ENCODE data around the gene ILDR2. TPM values are rescaled to one million over a fixed set of nuclear protein-coding genes. Genes with fewer than 3 reads are reported as not detected.
A peak's percentile ranks its signal among the peaks of the same experiment; 100 is the strongest.

The ILDR2 gene
- total and polyA plus RNA-seq, 5 donors from 2014 or later: 0.29 to 0.67 TPM; not detected in 3

- peaks cover 51% of the 10 kb centered on the region for H3K27me3 Mint-ChIP-seq
- Histone ChIP-seq H3K4me3 (ENCODE audit: low read depth, low read length) (no peak overlapping the region), H3K9me3 (ENCODE audit: control insufficient read depth in 2 of 2, low read length in 2 of 2) (no peaks in the 10 kb centered on the region), H3K4me1 (ENCODE audit: control insufficient read depth, insufficient read depth, low read length, poor library complexity, severe bottlenecking) (peaks cover 12% of the 10 kb centered on the region), H3K27ac (ENCODE audit: insufficient read depth, low read length, poor library complexity, severe bottlenecking) (no peak overlapping the region), H3K36me3 (ENCODE audit: control insufficient read depth, insufficient read depth, low read length) (no peaks in the 10 kb centered on the region), H3K27me3 (ENCODE audit: control insufficient read depth, insufficient read depth, low read length) (peaks cover 32% of the 10 kb centered on the region)
- DNase-seq: no peak
- ATAC-seq (ENCODE audit: low read depth in 2 of 2): no peak
- no peak overlapping the region for H3K27ac Mint-ChIP-seq
- no peak overlapping the region for H3K4me3 Mint-ChIP-seq
- H3K4me1 Mint-ChIP-seq: peaks cover 0 to 15% (median 5%) of the 10 kb centered on the region in 4 donors
- no peaks in the 10 kb centered on the region for H3K9me3 Mint-ChIP-seq
- H3K36me3 Mint-ChIP-seq: no peaks in the 10 kb centered on the region
Observed at GRCh38 chr1:166978821-166979220, 3.5 kb upstream of the ILDR2 start.

GRCh38 chr1:166977951-166978350 is 2.6 kb upstream of the ILDR2 start:
- H3K27ac ChIP-seq (ENCODE audit: insufficient read depth, low read length, poor library complexity, severe bottlenecking): no peak overlapping the region
- Mint-ChIP-seq H3K9me3 (no peaks in the 10 kb centered on the region), H3K4me1 (peaks cover 0 to 15% (median 5%) of the 10 kb centered on the region in 4 donors), H3K36me3 (no peaks in the 10 kb centered on the region), H3K27ac (no peak overlapping the region), H3K4me3 (no peak overlapping the region), H3K27me3 (peaks cover 59% of the 10 kb centered on the region)
- DNase-seq: no peak
- H3K27me3 ChIP-seq (ENCODE audit: control insufficient read depth, insufficient read depth, low read length): peaks cover 39% of the 10 kb centered on the region
- H3K9me3 ChIP-seq (ENCODE audit: control insufficient read depth in 2 of 2, low read length in 2 of 2): no peaks in the 10 kb centered on the region
- peaks cover 12% of the 10 kb centered on the region for H3K4me1 ChIP-seq (ENCODE audit: control insufficient read depth, insufficient read depth, low read length, poor library complexity, severe bottlenecking)
- no peak for ATAC-seq (ENCODE audit: low read depth in 2 of 2)
- no peak overlapping the region for H3K4me3 ChIP-seq (ENCODE audit: low read depth, low read length)
- H3K36me3 ChIP-seq (ENCODE audit: control insufficient read depth, insufficient read depth, low read length): no peaks in the 10 kb centered on the region

- Mint-ChIP-seq H3K4me1 (peaks cover 0 to 15% (median 6%) of the 10 kb centered on the region in 4 donors), H3K27ac (peak overlapping the region in 2 of 3 donors; percentile 46 to 49), H3K27me3 (peaks cover 82% of the 10 kb centered on the region), H3K9me3 (no peaks in the 10 kb centered on the region), H3K36me3 (no peaks in the 10 kb centered on the region), H3K4me3 (peak overlapping the region; percentile 75 to 93 (median 85))
- peak in 2 of 3 donors; percentile 13 to 42 for DNase-seq
- peak overlapping the region; percentile 67 for H3K4me3 ChIP-seq (ENCODE audit: low read depth, low read length)
- no peaks in the 10 kb centered on the region for H3K9me3 ChIP-seq (ENCODE audit: control insufficient read depth in 2 of 2, low read length in 2 of 2)
- H3K27me3 ChIP-seq (ENCODE audit: control insufficient read depth, insufficient read depth, low read length): peaks cover 41% of the 10 kb centered on the region
- ATAC-seq (ENCODE audit: low read depth in 2 of 2): no peak
- no peaks in the 10 kb centered on the region for H3K36me3 ChIP-seq (ENCODE audit: control insufficient read depth, insufficient read depth, low read length)
- H3K27ac ChIP-seq (ENCODE audit: insufficient read depth, low read length, poor library complexity, severe bottlenecking): no peak overlapping the region
- H3K4me1 ChIP-seq (ENCODE audit: control insufficient read depth, insufficient read depth, low read length, poor library complexity, severe bottlenecking): peaks cover 12% of the 10 kb centered on the region
Observed at GRCh38 chr1:166974647-166975345, 544 bp downstream of the ILDR2 start.

GRCh38 chr1:166972826-166973225 is 2.5 kb downstream of the ILDR2 start:
- H3K4me1 Mint-ChIP-seq: peaks cover 0 to 19% (median 9%) of the 10 kb centered on the region in 4 donors
- no peak overlapping the region for H3K27ac ChIP-seq (ENCODE audit: insufficient read depth, low read length, poor library complexity, severe bottlenecking)
- no peak overlapping the region for H3K27ac Mint-ChIP-seq
- peaks cover 69% of the 10 kb centered on the region for H3K27me3 Mint-ChIP-seq
- ATAC-seq (ENCODE audit: low read depth in 2 of 2) (no peak), DNase-seq (no peak)
- H3K27me3 ChIP-seq (ENCODE audit: control insufficient read depth, insufficient read depth, low read length): peaks cover 32% of the 10 kb centered on the region
- peaks cover 12% of the 10 kb centered on the region for H3K4me1 ChIP-seq (ENCODE audit: control insufficient read depth, insufficient read depth, low read length, poor library complexity, severe bottlenecking)
- peaks cover 0 to 2% (median 0%) of the 10 kb centered on the region in 7 donors for H3K9me3 Mint-ChIP-seq
- no peaks in the 10 kb centered on the region for H3K36me3 ChIP-seq (ENCODE audit: control insufficient read depth, insufficient read depth, low read length)
- H3K4me3 ChIP-seq (ENCODE audit: low read depth, low read length): no peak overlapping the region
- no peak overlapping the region for H3K4me3 Mint-ChIP-seq
- no peaks in the 10 kb centered on the region for H3K9me3 ChIP-seq (ENCODE audit: control insufficient read depth in 2 of 2, low read length in 2 of 2)
- no peaks in the 10 kb centered on the region for H3K36me3 Mint-ChIP-seq

DNA sequence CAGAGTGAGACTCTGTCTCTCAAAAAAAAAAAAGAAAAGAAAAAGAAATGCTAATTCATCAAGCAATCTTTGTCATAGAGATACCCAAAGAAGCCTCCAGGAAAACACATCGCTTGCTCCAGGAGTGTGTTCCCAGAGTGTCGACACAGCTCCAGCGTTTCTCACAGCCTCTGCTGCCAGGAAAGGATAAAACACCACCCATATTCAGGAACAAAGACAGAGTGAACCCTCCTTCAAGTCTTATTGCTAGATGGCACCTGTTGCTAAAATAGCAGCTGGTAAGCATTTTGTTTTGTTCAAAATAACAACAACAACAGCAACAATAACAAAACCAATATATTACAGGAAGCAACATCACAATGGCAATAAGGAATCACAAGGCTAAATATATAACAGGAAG is 3.1 kb downstream of the ILDR2 start:
- no peak overlapping the region for H3K27ac ChIP-seq (ENCODE audit: insufficient read depth, low read length, poor library complexity, severe bottlenecking)
- H3K4me3 Mint-ChIP-seq: no peak overlapping the region
- peaks cover 63% of the 10 kb centered on the region for H3K27me3 Mint-ChIP-seq
- H3K36me3 Mint-ChIP-seq: no peaks in the 10 kb centered on the region
- H3K4me1 Mint-ChIP-seq: peaks cover 0 to 19% (median 9%) of the 10 kb centered on the region in 4 donors
- ATAC-seq (ENCODE audit: low read depth in 2 of 2) (no peak), DNase-seq (no peak)
- H3K27me3 ChIP-seq (ENCODE audit: control insufficient read depth, insufficient read depth, low read length): peaks cover 31% of the 10 kb centered on the region
- H3K36me3 ChIP-seq (ENCODE audit: control insufficient read depth, insufficient read depth, low read length): no peaks in the 10 kb centered on the region
- no peaks in the 10 kb centered on the region for H3K9me3 ChIP-seq (ENCODE audit: control insufficient read depth in 2 of 2, low read length in 2 of 2)
- H3K4me1 ChIP-seq (ENCODE audit: control insufficient read depth, insufficient read depth, low read length, poor library complexity, severe bottlenecking): peaks cover 12% of the 10 kb centered on the region
- no peak overlapping the region for H3K27ac Mint-ChIP-seq
- no peak overlapping the region for H3K4me3 ChIP-seq (ENCODE audit: low read depth, low read length)
- peaks cover 0 to 2% (median 0%) of the 10 kb centered on the region in 7 donors for H3K9me3 Mint-ChIP-seq

GRCh38 chr1:166971252-166971651 is 4.1 kb downstream of the ILDR2 start:
- no peak overlapping the region for H3K27ac Mint-ChIP-seq
- DNase-seq (no peak), ATAC-seq (ENCODE audit: low read depth in 2 of 2) (no peak)
- H3K27me3 Mint-ChIP-seq: peaks cover 60% of the 10 kb centered on the region
- peaks cover 12% of the 10 kb centered on the region for H3K4me1 ChIP-seq (ENCODE audit: control insufficient read depth, insufficient read depth, low read length, poor library complexity, severe bottlenecking)
- no peak overlapping the region for H3K4me3 Mint-ChIP-seq
- no peak overlapping the region for H3K27ac ChIP-seq (ENCODE audit: insufficient read depth, low read length, poor library complexity, severe bottlenecking)
- peaks cover 37% of the 10 kb centered on the region for H3K27me3 ChIP-seq (ENCODE audit: control insufficient read depth, insufficient read depth, low read length)
- no peaks in the 10 kb centered on the region for H3K36me3 ChIP-seq (ENCODE audit: control insufficient read depth, insufficient read depth, low read length)
- H3K4me3 ChIP-seq (ENCODE audit: low read depth, low read length): no peak overlapping the region
- H3K9me3 ChIP-seq (ENCODE audit: control insufficient read depth in 2 of 2, low read length in 2 of 2): no peaks in the 10 kb centered on the region
- peaks cover 0 to 19% (median 9%) of the 10 kb centered on the region in 4 donors for H3K4me1 Mint-ChIP-seq
- H3K36me3 Mint-ChIP-seq: no peaks in the 10 kb centered on the region
- H3K9me3 Mint-ChIP-seq: peaks cover 0 to 2% (median 0%) of the 10 kb centered on the region in 7 donors

DNA sequence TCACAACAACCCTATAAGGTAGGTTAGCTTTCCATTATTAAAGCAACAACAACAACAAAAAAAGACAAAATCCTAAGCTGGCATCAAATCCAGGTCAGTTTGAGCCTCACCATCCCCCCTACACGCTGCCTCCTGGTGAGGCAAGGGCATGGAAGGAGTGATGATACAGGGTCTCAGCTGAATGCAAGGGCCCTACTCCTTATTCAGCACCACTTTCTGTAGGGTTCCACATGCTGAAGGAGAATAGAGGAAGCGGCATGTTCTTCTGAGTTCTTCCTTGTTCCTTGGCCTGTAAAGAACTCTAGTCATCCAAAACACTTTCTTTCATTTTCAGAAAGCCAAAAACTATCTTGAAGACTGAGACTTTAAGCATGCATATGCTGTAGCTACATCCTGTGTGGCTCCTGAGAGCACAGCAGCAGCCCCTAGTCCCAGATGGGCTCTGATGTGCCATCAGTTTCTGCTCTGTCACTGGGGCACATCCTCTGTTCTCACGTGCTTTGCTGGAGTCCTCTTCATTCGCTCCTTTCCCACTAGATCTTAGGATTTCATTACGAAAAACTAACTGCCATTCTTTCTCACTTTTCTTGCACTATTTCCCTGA is 6.2 kb downstream of the ILDR2 start:
- Mint-ChIP-seq H3K27me3 (peaks cover 51% of the 10 kb centered on the region), H3K4me1 (peaks cover 0 to 8% (median 4%) of the 10 kb centered on the region in 4 donors), H3K9me3 (peaks cover 0 to 2% (median 0%) of the 10 kb centered on the region in 7 donors), H3K27ac (no peak overlapping the region), H3K4me3 (no peak overlapping the region), H3K36me3 (no peaks in the 10 kb centered on the region)
- no peaks in the 10 kb centered on the region for H3K36me3 ChIP-seq (ENCODE audit: control insufficient read depth, insufficient read depth, low read length)
- ATAC-seq (ENCODE audit: low read depth in 2 of 2) (peak in 1 of 2 donors; percentile 28), DNase-seq (peak in 1 of 3 donors; percentile 68)
- H3K27ac ChIP-seq (ENCODE audit: insufficient read depth, low read length, poor library complexity, severe bottlenecking): no peak overlapping the region
- no peaks in the 10 kb centered on the region for H3K4me1 ChIP-seq (ENCODE audit: control insufficient read depth, insufficient read depth, low read length, poor library complexity, severe bottlenecking)
- no peaks in the 10 kb centered on the region for H3K9me3 ChIP-seq (ENCODE audit: control insufficient read depth in 2 of 2, low read length in 2 of 2)
- peaks cover 38% of the 10 kb centered on the region for H3K27me3 ChIP-seq (ENCODE audit: control insufficient read depth, insufficient read depth, low read length)
- no peak overlapping the region for H3K4me3 ChIP-seq (ENCODE audit: low read depth, low read length)
